H1 (cell line): Measurements from ENCODE around the gene ERC1. TPM values are rescaled to one million over a fixed set of nuclear protein-coding genes. Genes with fewer than 3 reads are reported as not detected.

Experiments used
- CTCF ChIA-PET: fragments of 300-600 bp; sonication (Branson Sonifier 250); formaldehyde crosslinking; loops from one replicate; lab custom pipeline; 2021; ENCODE audit not compliant: partially characterized antibody; lab: Charles Lee
- POLR2A ChIA-PET: fragments of 300-600 bp; sonication (Branson Sonifier 250); formaldehyde crosslinking; loops from one replicate; lab custom pipeline; 2021; ENCODE audit warnings: inconsistent platforms; ENCODE audit not compliant: partially characterized antibody; lab: Charles Lee
- DNase-seq, 2 experiments: peaks; one replicate each; pipeline versions ENCODE4 v3.0.0 to v3.0.0-alpha.2; 2010 to 2022; ENCODE audit warnings: low spot score in 2 of 2, low read depth in 1 of 2, mixed read lengths in 1 of 2
- FAIRE-seq: peaks from 2 replicates; lab custom pipeline; 2011; peaks lifted over from hg19 to GRCh38; lab: Jason Lieb, UNC
- H2AFZ ChIP-seq: 2 replicates; pipeline ENCODE4 v1.8.1; 2012; ENCODE audit warnings: low read length, inconsistent platforms
- H2AK5ac ChIP-seq: 2 replicates; pipeline ENCODE4 v1.6.1; 2013; ENCODE audit warnings: low read depth, low read length
- H2BK120ac ChIP-seq: replicated peaks from 2 replicates; pipeline ENCODE3; 2013; ENCODE audit warnings: low read depth, low read length, inconsistent platforms
- H2BK12ac ChIP-seq: 2 replicates; pipeline ENCODE4 v1.6.1; 2013; ENCODE audit warnings: low read depth, low read length
- H2BK15ac ChIP-seq: 2 replicates; pipeline ENCODE4 v1.6.1; 2013; ENCODE audit warnings: low read length
- H2BK20ac ChIP-seq: 2 replicates; pipeline ENCODE4 v1.6.1; 2013; ENCODE audit warnings: low read length
- H2BK5ac ChIP-seq: 2 replicates; pipeline ENCODE4 v1.6.1; 2013; ENCODE audit warnings: low read depth, low read length
- H3K14ac ChIP-seq: 2 replicates; pipeline ENCODE4 v1.6.1; 2013; ENCODE audit warnings: inconsistent platforms; ENCODE audit not compliant: insufficient read length
- H3K18ac ChIP-seq: 2 replicates; pipeline ENCODE4 v1.6.1; 2013; ENCODE audit warnings: low read length; ENCODE audit errors: extremely low read depth
- H3K23ac ChIP-seq: 2 replicates; pipeline ENCODE4 v1.6.1; 2013; ENCODE audit warnings: inconsistent platforms; ENCODE audit not compliant: insufficient read length
- H3K23me2 ChIP-seq: 2 replicates; pipeline ENCODE4 v1.6.1; 2013; ENCODE audit warnings: low read depth, low read length
- H3K27ac ChIP-seq: 2 replicates; pipeline ENCODE4 v1.6.1; 2011; ENCODE audit warnings: low read depth, low read length, inconsistent platforms
- H3K27me3 ChIP-seq, 4 experiments: replicated peaks in 1 of 4; 1 replicate in 1 of 4; 2 replicates in 3 of 4; pipeline versions ENCODE4 v1.6.1 to v1.8.1; 2011 to 2013; ENCODE audit warnings: low read length in 3 of 4, mild to moderate bottlenecking in 3 of 4, inconsistent platforms in 2 of 4, mixed read lengths in 2 of 4, moderate library complexity in 1 of 4; ENCODE audit not compliant: control insufficient read depth in 3 of 4, insufficient read depth in 3 of 4; ENCODE audit errors: extremely low read depth in 1 of 4
- H3K36me3 ChIP-seq, 4 experiments: 2 replicates each; pipeline versions ENCODE4 v1.6.1 to v1.8.1; 2011 to 2013; ENCODE audit warnings: mild to moderate bottlenecking in 4 of 4, low read length in 3 of 4, moderate library complexity in 2 of 4, control low read depth in 1 of 4, inconsistent platforms in 1 of 4; ENCODE audit not compliant: insufficient read depth in 4 of 4, control insufficient read depth in 2 of 4
- H3K4ac ChIP-seq: replicated peaks from 2 replicates; pipeline ENCODE3; 2013; ENCODE audit warnings: low read length, low read depth, mixed read lengths, inconsistent platforms; ENCODE audit not compliant: insufficient read length
- H3K4me1 ChIP-seq, 4 experiments: replicated peaks in 1 of 4; 1 replicate in 1 of 4; 2 replicates in 3 of 4; pipeline versions ENCODE4 v1.6.1 to v1.8.1; 2011 to 2013; ENCODE audit warnings: low read length in 3 of 4, inconsistent platforms in 2 of 4, mixed read lengths in 1 of 4; ENCODE audit not compliant: insufficient read depth in 4 of 4, control insufficient read depth in 3 of 4
- H3K4me2 ChIP-seq, 2 experiments: 2 replicates each; pipeline versions ENCODE4 v1.6.1 to v1.8.1; 2011 to 2013; ENCODE audit warnings: low read depth in 2 of 2, low read length in 2 of 2, control low read depth in 1 of 2, inconsistent platforms in 1 of 2, mild to moderate bottlenecking in 1 of 2; ENCODE audit not compliant: insufficient read depth in 1 of 2
- H3K4me3 ChIP-seq, 4 experiments: fragments of 200-600, 300-600 bp in 1 of 4; sonication (generic), shearing (Covaris generic), sonication (Bioruptor Twin) in 1 of 4; 2 replicates each; pipeline versions ENCODE4 v1.5.1 to v1.8.1; 2011 to 2016; ENCODE audit warnings: low read length in 4 of 4, low read depth in 3 of 4, control low read depth in 2 of 4, inconsistent platforms in 2 of 4, mild to moderate bottlenecking in 2 of 4, mixed read lengths in 1 of 4, moderate library complexity in 1 of 4; ENCODE audit not compliant: insufficient read depth in 2 of 4; ENCODE audit errors: extremely low read depth in 1 of 4
- H3K56ac ChIP-seq: replicated peaks from 2 replicates; pipeline ENCODE3; 2013; ENCODE audit warnings: low read depth, mild to moderate bottlenecking, mixed read lengths, low read length, inconsistent platforms; ENCODE audit not compliant: insufficient read length
- H3K79me1 ChIP-seq: 2 replicates; pipeline ENCODE4 v1.6.1; 2013; ENCODE audit warnings: low read depth, low read length, control low read depth
- H3K79me2 ChIP-seq, 2 experiments: 2 replicates each; pipeline versions ENCODE4 v1.6.1 to v1.8.1; 2012 to 2013; ENCODE audit warnings: low read length in 2 of 2, mild to moderate bottlenecking in 2 of 2, inconsistent platforms in 1 of 2; ENCODE audit not compliant: insufficient read depth in 2 of 2, control insufficient read depth in 1 of 2
- H3K9ac ChIP-seq, 4 experiments: replicated peaks in 1 of 4; 1 replicate in 1 of 4; 2 replicates in 3 of 4; pipeline versions ENCODE4 v1.6.1 to v1.8.1; 2011 to 2013; ENCODE audit warnings: low read depth in 3 of 4, low read length in 3 of 4, control low read depth in 2 of 4, mild to moderate bottlenecking in 2 of 4, moderate library complexity in 2 of 4, inconsistent platforms in 1 of 4; ENCODE audit errors: extremely low read depth in 1 of 4
- H3K9me3 ChIP-seq, 2 experiments: 2 replicates each; pipeline versions ENCODE4 v1.6.1 to v1.8.1; 2012 to 2013; ENCODE audit warnings: mild to moderate bottlenecking in 2 of 2, moderate library complexity in 2 of 2, control low read depth in 1 of 2, inconsistent platforms in 1 of 2, low read depth in 1 of 2, low read length in 1 of 2, mixed read lengths in 1 of 2; ENCODE audit not compliant: insufficient read depth in 2 of 2
- H4K20me1 ChIP-seq, 2 experiments: replicated peaks in 1 of 2; 2 replicates each; pipeline versions ENCODE3 to v1.8.1; 2011 to 2013; ENCODE audit warnings: inconsistent platforms in 2 of 2, low read length in 2 of 2, mild to moderate bottlenecking in 1 of 2; ENCODE audit not compliant: insufficient read depth in 2 of 2, control insufficient read depth in 1 of 2
- H4K5ac ChIP-seq: 2 replicates; pipeline ENCODE4 v1.6.1; 2013; ENCODE audit warnings: low read length, low read depth, mixed read lengths, inconsistent platforms; ENCODE audit not compliant: insufficient read length
- H4K8ac ChIP-seq: 2 replicates; pipeline ENCODE4 v1.8.0; 2013; ENCODE audit warnings: mild to moderate bottlenecking, moderate library complexity, low read length, inconsistent platforms; ENCODE audit not compliant: insufficient read depth; ENCODE audit errors: extremely low read depth
- H4K91ac ChIP-seq: replicated peaks from 2 replicates; pipeline ENCODE3; 2013; ENCODE audit warnings: low read length, mixed read lengths, inconsistent platforms; ENCODE audit not compliant: insufficient read length
- ATF3 ChIP-seq: IDR thresholded peaks from 2 replicates; pipeline ENCODE4 v1.6.1; 2011; ENCODE audit warnings: low read depth, mild to moderate bottlenecking, low read length; ENCODE audit not compliant: insufficient read depth
- CBX5 ChIP-seq: fragments of 300-800, 300-1000 bp; sonication (generic); IDR thresholded peaks from 2 replicates; pipeline ENCODE4 v1.7.1; 2016; ENCODE audit warnings: antibody characterized with exemption, low read length, low read depth
- EGR1 ChIP-seq: IDR thresholded peaks from 2 replicates; pipeline ENCODE4 v1.6.1; 2011; ENCODE audit warnings: low read depth, low read length, borderline replicate concordance
- GABPA ChIP-seq: IDR thresholded peaks from 2 replicates; pipeline ENCODE4 v1.6.1; 2011; ENCODE audit warnings: mild to moderate bottlenecking, low read length, moderate library complexity, borderline replicate concordance; ENCODE audit not compliant: insufficient read depth
- KDM5A ChIP-seq: fragments of 200-600 bp; IDR thresholded peaks from 2 replicates; pipeline ENCODE4 v1.7.1; 2012; ENCODE audit warnings: mild to moderate bottlenecking, low read length, inconsistent platforms, mixed read lengths
- SAP30 ChIP-seq: fragments of 300-600 bp; sonication (generic); IDR thresholded peaks from 2 replicates; pipeline ENCODE4 v1.7.1; 2012; ENCODE audit warnings: low read length, moderate library complexity, mild to moderate bottlenecking, inconsistent platforms; ENCODE audit not compliant: insufficient read depth, insufficient replicate concordance
- SP1 ChIP-seq: IDR thresholded peaks from 2 replicates; pipeline ENCODE4 v1.6.1; 2011; ENCODE audit warnings: low read depth, low read length
- USF2 ChIP-seq: IDR thresholded peaks from 2 replicates; pipeline ENCODE4 v1.6.1; 2011; ENCODE audit warnings: low read length, improper control_type of control experiment
- WGBS, 2 experiments: shearing (Covaris generic) in 1 of 2; methylation state at CpG; one replicate each; pipeline versions ENCODE4 v1.1.6 to v1.1.7; 2013 to 2015; ENCODE audit warnings: low lambda C conversion rate in 2 of 2, mixed read lengths in 2 of 2, inconsistent platforms in 1 of 2, low coverage in 1 of 2, missing lambda C conversion rate in 1 of 2; ENCODE audit not compliant: insufficient replicate concordance in 2 of 2, insufficient coverage in 1 of 2, insufficient read length in 1 of 2; ENCODE audit errors: extremely low coverage in 1 of 2, missing lambda C conversion rate in 1 of 2; 5-methylcytosine and 5-hydroxymethylcytosine counted together
- polyA plus RNA-seq, 7 experiments: library from polyadenylated mRNA; depleted of rRNA in 3 of 7; stranded (reverse) in 5 of 7; unstranded in 2 of 7; fragments of >200 nt in 5 of 7; fragments of 200-250 nt in 2 of 7; gene quantifications; 1 replicate in 5 of 7; 2 replicates in 1 of 7; 4 replicates in 1 of 7; pipeline versions ENCODE4 v1.2.1 to v1.2.3, GENCODE V29; 2011 to 2013; ENCODE audit warnings: missing spikeins in 2 of 7, mixed read lengths in 2 of 7
- total RNA-seq: library from RNA; stranded (reverse); fragmentation: NEBNext Ultra II Directional; extraction: Animal tissue kit (Norgen Biotek cat#: 25700); gene quantifications from 2 replicates; pipeline ENCODE4 v1.2.1, GENCODE V29; 2021

Gene ERC1
- total and polyA plus RNA-seq, 2 of the 8 experiments (the other 6 are each of a cell fraction or from before 2014, with no cell fraction given): 7.8 to 45.7 TPM

GRCh38 chr12:1525858-1526257 is 534.8 kb downstream of the ERC1 start:
- Histone ChIP-seq H3K23me2 (peaks cover 2% of the 10 kb centered on the region; the same call in 1 of the 2 replicates), H2BK5ac (no peak overlapping the region), H2BK15ac (no peak overlapping the region), H3K4ac (no peak overlapping the region), H3K36me3 (no peaks in the 10 kb centered on the region), H2BK12ac (peak overlapping the region; percentile 52; the same call in 1 of the 2 replicates), H2AK5ac (no peak overlapping the region), H3K56ac (no peak overlapping the region), H4K8ac (no peak overlapping the region), H3K23ac (no peak overlapping the region), H3K27ac (no peak overlapping the region), H3K18ac (no peak overlapping the region), H3K9me3 (no peaks in the 10 kb centered on the region), H3K4me1 (peaks cover 0 to 14% (median 8%) of the 10 kb centered on the region in 4 experiments; a peak in 6 of 7 replicates), H2BK20ac (no peak overlapping the region), H4K91ac (no peak overlapping the region), H4K5ac (no peak overlapping the region), H3K9ac (no peak overlapping the region), H3K79me2 (no peaks in the 10 kb centered on the region), H3K27me3 (peaks cover 31 to 53% (median 40%) of the 10 kb centered on the region in 4 experiments), H2BK120ac (no peak overlapping the region), H3K79me1 (no peaks in the 10 kb centered on the region), H3K14ac (no peak overlapping the region), H4K20me1 (no peaks in the 10 kb centered on the region), H2AFZ (no peak overlapping the region), H3K4me2 (no peak overlapping the region), H3K4me3 (no peak overlapping the region)
- TF ChIP-seq KDM5A (no peak), CBX5 (no peak), SAP30 (no peak), SP1 (no peak), EGR1 (no peak), ATF3 (no peak), GABPA (no peak), USF2 (no peak)
- no peak for DNase-seq
- CTCF ChIA-PET: interaction anchor here (1.0 to 1.2 kb wide), 2 partner anchors 9 to 57 kb away, joined by 5 to 6 read pairs; no protein-coding TSS in a partner anchor
- POLR2A ChIA-PET: no interaction called here
- FAIRE-seq: no peak
- 87% methylated on average over 10 of the region's 10 CpGs; no CpG with 5 or more reads in 1 of the 2 experiments for WGBS, 2 experiments
